Muscle of leg (tissue), 11 donors: ENCODE data around the gene NUCKS1. TPM values are rescaled to one million over a fixed set of nuclear protein-coding genes. Genes with fewer than 3 reads are reported as not detected.

Source experiments
- DNase-seq: peaks from one replicate; pipeline ENCODE4 v3.0.0; 2013
- H3K27ac ChIP-seq: one replicate; pipeline ENCODE4 v1.5.1; 2013; ENCODE audit warnings: mild to moderate bottlenecking, low read length, control low read depth
- H3K27me3 ChIP-seq: one replicate; pipeline ENCODE4 v1.6.1; 2013; ENCODE audit warnings: low read length; ENCODE audit not compliant: control insufficient read depth, insufficient read depth
- H3K36me3 ChIP-seq: one replicate; pipeline ENCODE4 v1.6.1; 2013; ENCODE audit warnings: low read length; ENCODE audit not compliant: control insufficient read depth, insufficient read depth
- H3K4me1 ChIP-seq: one replicate; pipeline ENCODE4 v1.6.1; 2013; ENCODE audit warnings: low read length; ENCODE audit not compliant: control insufficient read depth, insufficient read depth
- H3K4me3 ChIP-seq: one replicate; pipeline ENCODE4 v1.5.1; 2013; ENCODE audit warnings: low read length, control low read depth
- H3K9me3 ChIP-seq: replicated peaks from 2 replicates; pipeline ENCODE4 v1.6.1; 2013; ENCODE audit warnings: low read depth, low read length; ENCODE audit not compliant: control insufficient read depth
- WGBS: methylation state at CpG from one replicate; pipeline ENCODE4 v1.1.5; 2013; ENCODE audit warnings: missing lambda C conversion rate; ENCODE audit not compliant: insufficient coverage; 5-methylcytosine and 5-hydroxymethylcytosine counted together
- polyA plus RNA-seq, 8 donors: library from polyadenylated mRNA; unstranded; fragments of 120-200 nt; gene quantifications; one replicate each; pipeline versions ENCODE4 v1.2.1 to v1.2.3, GENCODE V29; 2013; ENCODE audit warnings: inconsistent platforms in 1 of 8, low replicate concordance in 1 of 8; ENCODE audit not compliant: insufficient read length in 8 of 8, insufficient read depth in 1 of 8
- total RNA-seq: library from RNA; stranded (reverse); fragments of 120-200 nt; gene quantifications from one replicate; pipeline ENCODE4 v1.2.4, GENCODE V29; 2013

Gene NUCKS1
- total and polyA plus RNA-seq, 9 donors, result 160 to 284 (median 240) TPM

DNA sequence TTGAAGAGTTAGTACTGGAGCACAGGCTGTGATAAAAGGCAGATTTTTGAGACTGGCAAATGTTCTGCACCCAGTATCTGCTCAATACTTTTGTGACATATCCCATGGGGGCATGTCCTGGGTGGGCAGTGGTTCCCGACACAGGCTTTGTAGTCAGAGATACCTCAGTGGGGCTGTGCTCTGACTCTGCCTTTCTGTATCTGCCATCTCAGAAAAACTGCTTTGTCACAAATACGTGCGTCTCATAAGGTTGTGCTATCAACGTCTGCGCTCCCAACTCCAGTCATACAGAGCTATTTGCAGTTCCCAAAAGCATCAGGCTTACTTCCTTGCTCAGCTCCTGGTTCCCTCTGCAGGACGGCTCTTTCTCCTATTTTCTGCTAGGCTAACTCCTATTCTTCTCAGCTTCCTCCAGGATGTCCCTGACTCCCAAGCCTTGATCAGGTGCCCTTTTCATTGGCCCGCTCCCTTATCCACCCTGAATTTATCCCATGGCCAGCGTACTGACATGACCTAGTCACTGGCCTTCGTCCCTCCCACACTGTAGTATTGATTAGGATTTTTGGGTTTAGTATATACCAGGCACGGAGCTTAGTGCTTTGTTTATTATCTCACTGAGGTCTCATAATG is 37.4 kb upstream of the NUCKS1 start:
- no peaks in the 10 kb centered on the region for H3K27me3 ChIP-seq
- H3K4me1 ChIP-seq, result peaks cover 14% of the 10 kb centered on the region
- H3K9me3 ChIP-seq, result no peaks in the 10 kb centered on the region
- H3K36me3 ChIP-seq, result peaks cover 26% of the 10 kb centered on the region
- no peak overlapping the region for H3K4me3 ChIP-seq
- WGBS, result 68% methylated on average over 6 of the region's 10 CpGs
- no peak overlapping the region for H3K27ac ChIP-seq
- DNase-seq, result no peak

DNA sequence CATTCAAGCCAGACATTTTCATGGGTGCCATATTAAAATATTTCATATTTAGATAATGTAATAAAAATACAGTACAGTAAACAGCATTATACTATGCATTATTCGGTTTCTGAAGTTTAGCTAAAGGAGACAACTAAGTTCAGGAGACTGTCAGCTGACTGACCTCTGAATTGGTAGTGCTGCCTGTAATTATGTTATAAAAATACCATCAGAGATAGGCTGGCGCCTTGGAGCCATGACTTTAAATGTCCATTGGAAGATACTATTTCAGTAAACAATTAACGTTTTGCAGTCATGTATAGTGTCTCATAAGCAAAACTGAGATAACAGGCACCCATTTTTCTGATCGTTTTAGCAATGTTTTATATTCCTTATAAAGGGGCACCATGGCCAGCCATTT is 36.6 kb upstream of the NUCKS1 start:
- peaks cover 8% of the 10 kb centered on the region for H3K4me1 ChIP-seq
- H3K27ac ChIP-seq, result no peak overlapping the region
- H3K9me3 ChIP-seq, result no peaks in the 10 kb centered on the region
- no peaks in the 10 kb centered on the region for H3K27me3 ChIP-seq
- no peak overlapping the region for H3K4me3 ChIP-seq
- no peak for DNase-seq
- 60% methylated on average over 1 of the region's 4 CpGs for WGBS
- H3K36me3 ChIP-seq, result peaks cover 22% of the 10 kb centered on the region

DNA sequence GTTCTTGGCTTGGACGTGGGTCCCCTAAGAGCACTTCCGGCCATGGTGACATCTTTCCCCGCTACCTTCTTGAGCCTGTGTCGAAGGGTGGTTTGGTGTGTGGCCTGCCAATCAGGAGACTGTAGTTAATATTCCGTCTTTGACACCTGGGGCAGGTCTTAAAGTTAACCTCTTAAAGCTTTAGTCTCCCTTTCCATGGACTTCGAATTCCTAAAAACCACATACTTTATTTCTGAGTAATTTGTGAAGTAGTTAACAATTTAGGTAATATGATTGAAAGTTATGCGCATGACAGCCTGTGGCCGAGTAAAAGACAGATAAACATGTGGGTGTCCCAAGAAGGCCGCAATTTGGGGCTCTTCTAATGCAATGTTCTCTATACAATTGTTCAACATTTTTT is 35.5 kb upstream of the NUCKS1 start:
- WGBS, result no CpG with 5 or more reads among the region's 9 CpGs
- no peak overlapping the region for H3K27ac ChIP-seq
- H3K4me3 ChIP-seq, result no peak overlapping the region
- no peaks in the 10 kb centered on the region for H3K27me3 ChIP-seq
- no peaks in the 10 kb centered on the region for H3K9me3 ChIP-seq
- peaks cover 6% of the 10 kb centered on the region for H3K4me1 ChIP-seq
- H3K36me3 ChIP-seq, result peaks cover 10% of the 10 kb centered on the region
- DNase-seq, result no peak

DNA sequence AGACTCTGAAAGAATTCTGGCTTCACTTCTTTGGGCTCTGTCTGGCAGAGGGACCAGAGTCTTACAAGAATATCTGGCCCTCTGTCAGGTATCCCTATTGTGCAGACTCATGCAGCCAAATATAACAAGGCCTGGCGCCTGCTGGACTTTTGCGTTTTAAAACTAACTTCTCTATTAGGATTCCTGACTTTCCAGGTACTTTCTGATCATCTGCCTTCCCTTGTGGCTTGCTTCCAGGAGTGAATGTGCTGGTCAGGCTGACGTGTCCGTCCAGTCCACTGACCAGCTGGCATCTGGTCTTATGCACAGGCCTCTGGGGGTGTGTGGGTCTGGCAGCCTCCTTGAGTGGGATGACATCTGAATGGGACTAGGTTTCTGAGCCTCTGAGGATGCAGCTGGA is 33.9 kb upstream of the NUCKS1 start:
- no peak for DNase-seq
- Histone ChIP-seq H3K4me3 (no peak overlapping the region), H3K27ac (no peak overlapping the region), H3K27me3 (no peaks in the 10 kb centered on the region), H3K9me3 (no peaks in the 10 kb centered on the region), H3K4me1 (peaks cover 6% of the 10 kb centered on the region), H3K36me3 (no peaks in the 10 kb centered on the region)
- WGBS, result 46% methylated on average over 3 of the region's 4 CpGs

DNA sequence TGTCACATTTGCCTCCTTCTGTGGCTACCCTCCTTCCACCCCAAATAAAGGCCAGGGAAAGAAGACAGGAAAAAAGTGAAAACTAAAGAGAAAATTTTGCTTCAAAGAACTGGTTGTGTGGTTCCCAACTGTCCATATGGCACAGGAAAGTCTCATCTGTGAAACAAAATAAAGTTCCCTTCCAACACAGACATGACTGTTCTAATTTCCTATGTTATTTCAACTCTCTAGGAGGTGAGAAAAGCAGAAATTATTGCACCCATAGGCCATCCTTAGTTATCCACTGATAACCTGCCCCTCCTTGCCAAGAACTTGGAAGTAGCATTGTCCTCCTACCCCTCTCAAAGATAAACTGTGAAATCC is 33.4 kb upstream of the NUCKS1 start:
- Histone ChIP-seq H3K27ac (no peak overlapping the region), H3K4me3 (no peak overlapping the region), H3K4me1 (peaks cover 6% of the 10 kb centered on the region), H3K27me3 (no peaks in the 10 kb centered on the region), H3K9me3 (no peaks in the 10 kb centered on the region), H3K36me3 (no peaks in the 10 kb centered on the region)
- no peak for DNase-seq

DNA sequence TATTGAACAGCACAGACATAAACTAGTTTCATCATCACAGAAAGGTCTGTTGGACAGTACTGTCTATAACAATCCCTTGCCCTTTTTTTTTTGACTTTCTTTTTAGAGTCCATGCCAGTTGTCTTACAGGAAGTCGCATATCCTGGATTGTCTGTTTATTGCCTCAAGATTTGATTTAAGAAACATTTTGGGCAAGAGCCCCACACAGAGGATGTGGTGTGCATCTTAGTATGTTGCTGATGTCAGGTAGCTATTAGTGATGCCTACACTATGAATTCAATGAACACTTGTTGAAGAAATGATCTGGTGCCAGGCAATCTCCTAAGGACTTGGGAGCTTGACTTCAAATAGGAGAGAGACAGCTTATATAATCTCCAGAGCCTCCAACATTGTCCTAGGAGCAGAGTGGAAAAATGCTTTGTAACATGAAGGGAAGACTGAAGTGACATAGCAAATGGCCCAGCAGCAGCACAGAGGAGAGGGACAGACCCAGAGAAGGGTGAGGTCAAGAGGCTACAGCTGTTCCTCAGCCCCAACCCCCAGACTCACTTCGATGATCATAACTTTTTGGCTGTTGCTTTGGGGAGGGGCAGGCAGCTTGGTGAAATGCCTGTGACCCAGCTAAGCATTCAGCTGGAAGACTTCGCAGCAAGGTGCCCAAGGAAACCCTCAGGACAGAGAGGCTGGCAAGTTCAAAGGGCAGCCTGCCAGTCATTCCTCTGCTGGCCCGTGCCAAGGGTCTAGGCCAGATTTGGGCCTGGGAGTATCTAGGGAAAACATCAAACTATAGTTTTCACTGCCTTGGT is 32.8 kb upstream of the NUCKS1 start:
- Histone ChIP-seq H3K4me3 (no peak overlapping the region), H3K27me3 (no peaks in the 10 kb centered on the region), H3K36me3 (no peaks in the 10 kb centered on the region), H3K4me1 (peaks cover 6% of the 10 kb centered on the region), H3K27ac (no peak overlapping the region), H3K9me3 (no peaks in the 10 kb centered on the region)
- WGBS, result 80% methylated on average over 2 of the region's 4 CpGs
- DNase-seq, result no peak

DNA sequence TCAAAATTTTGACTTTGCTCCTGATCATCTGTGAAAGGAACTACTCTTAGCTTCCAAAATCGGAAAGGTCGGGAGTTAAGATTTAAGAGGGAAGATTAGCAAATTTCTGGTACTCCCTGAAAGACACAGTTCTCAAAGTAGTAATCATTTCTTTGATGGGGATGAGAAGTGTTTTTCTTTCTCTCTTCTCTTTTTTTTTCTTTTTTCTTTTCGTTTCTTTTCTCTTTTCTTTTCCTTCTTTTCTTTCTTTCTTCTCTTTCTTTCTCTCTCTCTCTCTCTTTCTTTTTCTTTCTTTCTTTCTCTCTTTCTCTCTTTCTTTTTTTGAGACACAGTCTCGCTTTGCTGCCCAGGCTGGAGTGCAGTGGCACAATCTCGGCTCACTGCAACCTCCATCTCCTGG is 30.4 kb upstream of the NUCKS1 start:
- Histone ChIP-seq H3K4me1 (peaks cover 9% of the 10 kb centered on the region), H3K27ac (no peak overlapping the region), H3K9me3 (no peaks in the 10 kb centered on the region), H3K27me3 (no peaks in the 10 kb centered on the region), H3K36me3 (no peaks in the 10 kb centered on the region), H3K4me3 (no peak overlapping the region)
- no peak for DNase-seq
- 79% methylated on average over 3 of the region's 5 CpGs for WGBS

DNA sequence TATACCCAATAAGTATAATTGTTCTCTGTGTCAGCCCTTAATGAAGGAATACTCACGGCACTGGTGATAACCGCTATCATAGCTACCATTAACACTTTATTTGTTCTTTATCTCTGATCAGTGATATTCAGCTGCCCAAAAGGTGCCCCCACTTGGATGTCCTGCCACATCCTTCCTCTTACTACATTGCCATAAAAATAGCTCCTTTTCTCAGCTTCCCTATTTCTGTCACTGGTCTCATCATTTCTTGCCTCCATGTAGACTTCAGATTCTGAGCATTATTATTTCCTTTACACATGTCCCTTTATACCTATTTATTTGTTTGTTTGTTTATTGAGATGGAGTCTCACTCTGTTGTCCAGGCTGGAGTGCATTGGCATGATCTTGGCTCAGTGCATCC is 28.0 kb upstream of the NUCKS1 start:
- 78% methylated on average over 2 of the region's 2 CpGs for WGBS
- H3K36me3 ChIP-seq, result no peaks in the 10 kb centered on the region
- H3K4me1 ChIP-seq, result peaks cover 10% of the 10 kb centered on the region
- H3K9me3 ChIP-seq, result no peaks in the 10 kb centered on the region
- H3K4me3 ChIP-seq, result no peak overlapping the region
- DNase-seq, result peak; percentile 27
- no peak overlapping the region for H3K27ac ChIP-seq
- H3K27me3 ChIP-seq, result peaks cover 19% of the 10 kb centered on the region

DNA sequence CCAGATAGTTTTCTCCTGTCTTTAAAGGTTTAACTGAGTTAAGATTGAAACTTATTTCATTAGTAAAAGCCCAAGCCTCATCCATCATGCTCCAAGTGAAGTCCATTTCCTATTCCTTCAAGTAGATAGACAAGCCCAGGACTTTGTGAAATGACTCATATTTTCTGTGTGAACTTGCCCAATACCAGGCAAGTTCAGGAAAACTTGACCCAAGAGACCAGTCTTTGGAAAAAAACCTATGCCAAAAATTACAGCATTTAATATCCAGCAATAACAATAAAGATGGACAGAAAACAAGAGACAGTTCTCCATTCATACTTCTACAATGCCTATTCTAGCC is 25.7 kb upstream of the NUCKS1 start:
- Histone ChIP-seq H3K4me3 (peak overlapping the region; percentile 71), H3K27me3 (peaks cover 21% of the 10 kb centered on the region), H3K27ac (no peak overlapping the region), H3K4me1 (peaks cover 8% of the 10 kb centered on the region), H3K9me3 (no peaks in the 10 kb centered on the region), H3K36me3 (no peaks in the 10 kb centered on the region)
- DNase-seq, result peak; percentile 63

DNA sequence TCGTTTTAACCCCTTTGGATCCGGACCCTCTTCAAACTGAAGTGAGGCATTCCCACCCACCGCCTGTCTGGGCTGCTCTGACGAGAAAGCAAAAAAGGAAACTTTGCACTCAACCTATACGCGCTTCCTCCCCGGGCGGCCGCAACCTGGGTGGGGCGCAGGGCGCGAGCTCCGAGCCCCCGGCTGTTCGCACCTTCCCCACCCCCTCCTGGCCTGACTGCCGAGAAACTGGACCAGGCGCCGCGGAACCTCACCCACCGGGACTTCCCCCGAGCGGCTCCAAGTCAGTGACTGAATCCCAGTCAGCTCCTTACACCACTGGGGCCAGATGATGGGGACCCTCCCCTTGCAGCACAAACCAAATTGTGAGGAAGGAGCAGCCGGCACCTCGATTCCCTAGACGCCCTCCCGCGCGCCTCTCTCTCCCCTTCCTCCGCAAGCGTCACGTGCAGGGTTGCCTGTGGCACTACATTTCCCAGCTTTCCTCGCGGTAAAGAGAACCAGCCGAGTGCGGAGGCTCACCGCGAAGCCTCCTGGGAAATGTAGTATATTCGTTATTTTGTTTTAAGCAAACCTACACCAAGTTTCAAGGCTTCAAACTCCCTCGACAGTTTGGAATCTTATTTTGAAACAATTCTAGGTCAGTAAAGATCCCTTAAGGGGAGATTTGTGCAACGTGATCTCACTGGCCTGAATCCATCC is 25.2 kb upstream of the NUCKS1 start, which contains the start of gene RAB29:
Gene RAB29, minus strand, starts transcription at position 468 of the 702 bp plus-strand sequence. CDS start 526 bp downstream, outside the sequence.
- Histone ChIP-seq H3K9me3 (no peaks in the 10 kb centered on the region), H3K27ac (peak within 1 kb of the TSS; percentile 22), H3K27me3 (peaks cover 21% of the 10 kb centered on the region), H3K36me3 (no peaks in the 10 kb centered on the region), H3K4me3 (peak within 1 kb of the TSS; percentile 71), H3K4me1 (peaks cover 8% of the 10 kb centered on the region)
- peak; percentile 94 for DNase-seq
- WGBS, result 0% methylated on average over 28 of the region's 40 CpGs
